Lung (tissue), 12 donors: Measurements from ENCODE around the gene ELF4. TPM values are rescaled to one million over a fixed set of nuclear protein-coding genes. Genes with fewer than 3 reads are reported as not detected.

ENCODE experiments used
- ATAC-seq: fragments of 200-7000 bp; cut with Tn5 transposase; one replicate; pipeline ENCODE4 v1.9.1; 2020; ENCODE audit warnings: moderate number of reproducible peaks; ENCODE audit not compliant: insufficient read depth, low FRiP score
- DNase-seq, 3 donors: peaks; one replicate each; pipeline ENCODE4 v3.0.0-alpha.2; 2013 to 2017
- H3K27ac ChIP-seq, 2 donors: one replicate each; pipeline ENCODE4 v1.5.1; 2013; ENCODE audit warnings: mild to moderate bottlenecking in 2 of 2, moderate library complexity in 2 of 2, control low read depth in 1 of 2, inconsistent platforms in 1 of 2, low read depth in 1 of 2, low read length in 1 of 2
- H3K27me3 ChIP-seq, 3 donors: one replicate each; pipeline ENCODE4 v1.5.1; 2013; ENCODE audit warnings: low read length in 2 of 3; ENCODE audit not compliant: control insufficient read depth in 3 of 3, insufficient read depth in 3 of 3
- H3K36me3 ChIP-seq, 4 donors: one replicate each; pipeline ENCODE4 v1.5.1; 2013; ENCODE audit warnings: low read length in 4 of 4, mild to moderate bottlenecking in 1 of 4, moderate library complexity in 1 of 4; ENCODE audit not compliant: control insufficient read depth in 4 of 4, insufficient read depth in 4 of 4
- H3K4me1 ChIP-seq, 5 donors: one replicate each; pipeline ENCODE4 v1.5.1; 2013; ENCODE audit warnings: low read length in 5 of 5, mild to moderate bottlenecking in 2 of 5, moderate library complexity in 1 of 5; ENCODE audit not compliant: control insufficient read depth in 5 of 5, insufficient read depth in 5 of 5
- H3K4me3 ChIP-seq: one replicate; pipeline ENCODE4 v1.5.1; 2013; ENCODE audit warnings: mild to moderate bottlenecking, control low read depth, moderate library complexity
- H3K9ac ChIP-seq, 2 donors: one replicate each; pipeline ENCODE4 v1.5.1; 2013; ENCODE audit warnings: low read length in 2 of 2, control low read depth in 1 of 2; ENCODE audit not compliant: insufficient read depth in 1 of 2
- H3K9me3 ChIP-seq, 4 donors: one replicate each; pipeline ENCODE4 v1.5.1; 2013; ENCODE audit warnings: low read length in 3 of 4, mild to moderate bottlenecking in 1 of 4, moderate library complexity in 1 of 4; ENCODE audit not compliant: control insufficient read depth in 4 of 4, insufficient read depth in 3 of 4
- WGBS, 2 donors: extraction: QIAGEN DNeasy Blood & Tissue Kit; methylation state at CpG; one replicate each; pipeline ENCODE4 v1.1.7; 2013; 5-methylcytosine and 5-hydroxymethylcytosine counted together
- polyA plus RNA-seq, 2 donors: library from polyadenylated mRNA; stranded (reverse); fragments of 200-250 nt; gene quantifications; one replicate each; pipeline ENCODE4 v1.2.1, GENCODE V29; 2013
- total RNA-seq, 2 donors: library from RNA; depleted of rRNA in 1 of 2; stranded (reverse); fragments of >200 nt in 1 of 2; gene quantifications; one replicate each; pipeline ENCODE4 v1.2.1, GENCODE V29; 2014 to 2021
- TF ChIP-seq, protein P1 (sequence below): IDR thresholded peaks from 2 replicates; pipeline ENCODE4 v1.5.1; 2012; ENCODE audit warnings: mild to moderate bottlenecking; ENCODE audit errors: control extremely low read depth, extremely low read depth
- donor health status: control.
- donor health status: control.
- donor health status: Bipolar disorder and iron deficiency.
- donor health status: healthy.
- donor health status: DM: yes; HTN: yes; CAD: no.

The ELF4 gene
- total and polyA plus RNA-seq, 4 donors, result 5.9 to 24.5 (median 16.4) TPM

DNA sequence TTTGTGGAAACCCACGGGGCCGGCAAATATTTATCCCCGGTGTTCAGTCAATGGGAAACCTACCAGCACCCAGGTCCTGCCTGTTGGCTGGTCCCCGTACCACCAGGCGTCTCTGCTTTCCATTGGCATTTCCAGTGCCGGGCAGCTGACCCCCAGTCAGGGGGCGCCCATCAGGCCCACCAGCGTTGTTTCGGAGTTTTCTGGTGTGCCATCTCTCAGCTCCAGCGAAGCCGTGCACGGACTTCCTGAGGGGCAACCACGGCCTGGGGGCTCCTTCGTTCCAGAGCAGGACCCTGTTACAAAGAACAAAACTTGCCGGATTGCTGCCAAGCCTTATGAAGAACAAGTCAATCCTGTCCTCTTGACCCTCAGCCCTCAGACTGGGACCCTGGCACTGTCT, 95.1 kb downstream of the ELF4 start:
- H3K9ac ChIP-seq, result no peak overlapping the region
- H3K36me3 ChIP-seq, result peaks cover 0 to 24% (median 4%) of the 10 kb centered on the region in 4 donors
- H3K27ac ChIP-seq, result no peak overlapping the region
- no peaks in the 10 kb centered on the region for H3K27me3 ChIP-seq
- H3K4me1 ChIP-seq, result peaks cover 0 to 3% (median 0%) of the 10 kb centered on the region in 5 donors
- TF ChIP-seq, protein P1, sequence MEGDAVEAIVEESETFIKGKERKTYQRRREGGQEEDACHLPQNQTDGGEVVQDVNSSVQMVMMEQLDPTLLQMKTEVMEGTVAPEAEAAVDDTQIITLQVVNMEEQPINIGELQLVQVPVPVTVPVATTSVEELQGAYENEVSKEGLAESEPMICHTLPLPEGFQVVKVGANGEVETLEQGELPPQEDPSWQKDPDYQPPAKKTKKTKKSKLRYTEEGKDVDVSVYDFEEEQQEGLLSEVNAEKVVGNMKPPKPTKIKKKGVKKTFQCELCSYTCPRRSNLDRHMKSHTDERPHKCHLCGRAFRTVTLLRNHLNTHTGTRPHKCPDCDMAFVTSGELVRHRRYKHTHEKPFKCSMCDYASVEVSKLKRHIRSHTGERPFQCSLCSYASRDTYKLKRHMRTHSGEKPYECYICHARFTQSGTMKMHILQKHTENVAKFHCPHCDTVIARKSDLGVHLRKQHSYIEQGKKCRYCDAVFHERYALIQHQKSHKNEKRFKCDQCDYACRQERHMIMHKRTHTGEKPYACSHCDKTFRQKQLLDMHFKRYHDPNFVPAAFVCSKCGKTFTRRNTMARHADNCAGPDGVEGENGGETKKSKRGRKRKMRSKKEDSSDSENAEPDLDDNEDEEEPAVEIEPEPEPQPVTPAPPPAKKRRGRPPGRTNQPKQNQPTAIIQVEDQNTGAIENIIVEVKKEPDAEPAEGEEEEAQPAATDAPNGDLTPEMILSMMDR, result no peak
- WGBS, 2 donors, result 91 to 98% methylated on average over 15 of the region's 15 CpGs
- ATAC-seq (no peak), DNase-seq (no peak)
- no peaks in the 10 kb centered on the region for H3K9me3 ChIP-seq
- H3K4me3 ChIP-seq, result no peak overlapping the region

Other genes starting within 250 kb of the ELF4 start
- gene UTP14A, start 204.3 kb downstream of the ELF4 start, total RNA-seq, result 10 to 100 TPM; 11.7 to 14.0 TPM
- 10 to 100 TPM; 10.2 to 13.4 TPM for gene UTP14A, start 204.3 kb downstream of the ELF4 start, polyA plus RNA-seq
- gene BCORL1, start 127.9 kb downstream of the ELF4 start, total RNA-seq, result 10 to 100 TPM; 10.9 to 11.8 TPM
- gene BCORL1, start 127.9 kb downstream of the ELF4 start, polyA plus RNA-seq, result 1 to 10 TPM; 2.3 to 3.2 TPM
- 10 to 100 TPM; 14.4 to 35.8 TPM for gene AIFM1, start 55.3 kb upstream of the ELF4 start, total RNA-seq
- 10 to 100 TPM; 27.8 to 34.6 TPM for gene AIFM1, start 55.3 kb upstream of the ELF4 start, polyA plus RNA-seq
- gene RAB33A, start 61.5 kb upstream of the ELF4 start, total RNA-seq, result 1 to 10 TPM in 1 of 2 donors, under 1 TPM in 1; 0.67 to 2.0 TPM
- gene RAB33A, start 61.5 kb upstream of the ELF4 start, polyA plus RNA-seq, result 10 to 100 TPM in 1 of 2 donors, under 1 TPM in 1; 0.37 to 10.0 TPM
- gene ZNF280C, start 158.4 kb upstream of the ELF4 start, total RNA-seq, result 1 to 10 TPM; 3.4 to 7.3 TPM
- 1 to 10 TPM; 1.2 to 1.7 TPM for gene ZNF280C, start 158.4 kb upstream of the ELF4 start, polyA plus RNA-seq
- gene SLC25A14, start 229.4 kb upstream of the ELF4 start, total RNA-seq, result 10 to 100 TPM; 14.4 to 25.5 TPM
- 10 to 100 TPM in 1 of 2 donors, 1 to 10 TPM in 1; 8.7 to 15.5 TPM for gene SLC25A14, start 229.4 kb upstream of the ELF4 start, polyA plus RNA-seq